SH-SY5Y (cell line): ENCODE measurements around the gene ELMO1.

Experiments
- GATA2 ChIP-seq: IDR thresholded peaks from 2 replicates; pipeline ENCODE4 v1.6.1; 2011; ENCODE audit warnings: mild to moderate bottlenecking, low read depth, low read length
- GATA3 ChIP-seq: IDR thresholded peaks from 2 replicates; pipeline ENCODE4 v1.6.1; 2011; ENCODE audit warnings: low read depth, mild to moderate bottlenecking, low read length, moderate library complexity

DNA sequence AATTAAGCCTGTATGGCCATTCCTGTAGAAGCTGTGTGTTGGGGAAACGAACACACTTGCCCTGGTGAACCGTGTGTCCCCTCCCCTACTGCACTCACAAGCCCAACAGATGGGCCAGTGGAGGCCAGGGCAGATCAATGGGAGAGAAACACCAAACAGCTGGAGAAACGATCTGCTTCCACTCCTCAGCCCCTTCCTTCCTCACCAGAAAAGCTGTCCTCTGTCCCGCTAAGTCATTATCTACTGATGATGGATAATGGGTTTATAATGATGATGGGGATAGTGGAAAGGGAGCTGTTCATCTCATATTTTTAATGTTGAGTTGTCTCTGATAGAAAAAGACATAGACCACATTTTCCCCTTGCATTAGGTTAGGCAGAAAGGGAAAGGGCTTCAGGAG, 99.7 kb downstream of the ELMO1 start:
- TF ChIP-seq GATA3 (no peak), GATA2 (no peak)
